HL-60 (cell line): Measurements from ENCODE around the gene FITM2.
"Not testable (repeated sequence)": the region's sequence is repeated elsewhere in the genome, so short reads cannot be mapped to it uniquely, and the experiment has no call there.

ENCODE experiments used
- DNase-seq, 2 experiments: peaks; one replicate each; pipeline ENCODE4 v3.0.0-alpha.2; 2010 to 2020; ENCODE audit warnings: low read depth in 1 of 2, low spot score in 1 of 2
- H3K27ac ChIP-seq: fragments of 250-450 bp; sonication (Bioruptor Pico); replicated peaks from 2 replicates; pipeline ENCODE4 v1.5.1; 2020; ENCODE audit warnings: mild to moderate bottlenecking, moderate library complexity
- H3K27me3 ChIP-seq: fragments of 250-450 bp; sonication (Bioruptor Pico); 2 replicates; pipeline ENCODE4 v1.5.1; 2021; ENCODE audit warnings: mild to moderate bottlenecking, moderate library complexity; ENCODE audit not compliant: insufficient read depth, poor library complexity, severe bottlenecking
- H3K4me3 ChIP-seq: replicated peaks from 2 replicates; pipeline ENCODE4 v1.5.1; 2011; ENCODE audit warnings: mild to moderate bottlenecking, control low read depth, low read length; ENCODE audit not compliant: insufficient read depth
- CTCF ChIP-seq: IDR thresholded peaks from one replicate; pipeline ENCODE4 v1.5.1; 2011; ENCODE audit warnings: low read length, control low read depth, inconsistent platforms; ENCODE audit not compliant: insufficient read depth
- GABPA ChIP-seq: IDR thresholded peaks from 2 replicates; pipeline ENCODE4 v1.6.1; 2012; ENCODE audit warnings: low read depth
- POLR2AphosphoS5 ChIP-seq: IDR thresholded peaks from 2 replicates; pipeline ENCODE4 v1.6.1; 2012; ENCODE audit warnings: low read depth
- REST ChIP-seq: IDR thresholded peaks from 2 replicates; pipeline ENCODE4 v1.6.1; 2012; ENCODE audit warnings: low read depth; ENCODE audit not compliant: insufficient replicate concordance
- SPI1 ChIP-seq: IDR thresholded peaks from 2 replicates; pipeline ENCODE4 v1.6.1; 2012; ENCODE audit warnings: low read depth, mild to moderate bottlenecking, borderline replicate concordance

FITM2 gene

GRCh38 chr20:44302736-44303135 lies 8.3 kb downstream of the FITM2 start:
- no peak for TF ChIP-seq GABPA
- no peak for TF ChIP-seq POLR2AphosphoS5
- TF ChIP-seq CTCF, result no peak
- no peak for TF ChIP-seq REST
- no peak for TF ChIP-seq SPI1
- Histone ChIP-seq H3K4me3 (no peak overlapping the region), H3K27ac (no peak overlapping the region), H3K27me3 (no peaks in the 10 kb centered on the region)
- DNase-seq, result no peak

- Histone ChIP-seq H3K27me3 (no peaks in the 10 kb centered on the region), H3K4me3 (no peak overlapping the region), H3K27ac (no peak overlapping the region)
- TF ChIP-seq GABPA (no peak), REST (no peak), POLR2AphosphoS5 (no peak), SPI1 (no peak), CTCF (no peak)
- DNase-seq, result no peak
Measured at GRCh38 chr20:44302026-44302669, 8.9 kb downstream of the FITM2 start.

GRCh38 chr20:44301285-44301684 lies 9.7 kb downstream of the FITM2 start:
- DNase-seq, result no peak
- Histone ChIP-seq H3K27me3 (no peaks in the 10 kb centered on the region), H3K27ac (no peak overlapping the region), H3K4me3 (no peak overlapping the region)
- TF ChIP-seq SPI1 (no peak), CTCF (no peak), GABPA (no peak)

GRCh38 chr20:44299011-44299535 lies 11.9 kb downstream of the FITM2 start:
- H3K4me3 ChIP-seq, H3K27ac ChIP-seq, H3K27me3 ChIP-seq, DNase-seq: not testable (repeated sequence)
